Mesendoderm (in vitro differentiated cells): ENCODE results near the gene CYSRT1.
A peak's percentile ranks its signal among the peaks of the same experiment; 100 is the strongest.

Experiments used
- DNase-seq: peaks from one replicate; pipeline ENCODE4 v3.0.0; 2013
- H2AK5ac ChIP-seq: 2 replicates; pipeline ENCODE4 v1.6.1; 2013; ENCODE audit warnings: low read length, inconsistent platforms
- H2BK120ac ChIP-seq: 2 replicates; pipeline ENCODE4 v1.6.1; 2013; ENCODE audit warnings: low read depth, mild to moderate bottlenecking, low read length, moderate library complexity, mixed read lengths
- H2BK15ac ChIP-seq: replicated peaks from 2 replicates; pipeline ENCODE4 v1.6.1; 2013; ENCODE audit warnings: low read depth, mild to moderate bottlenecking, moderate library complexity
- H2BK5ac ChIP-seq: 2 replicates; pipeline ENCODE4 v1.6.1; 2013; ENCODE audit warnings: low read length, inconsistent platforms
- H3K18ac ChIP-seq: 2 replicates; pipeline ENCODE4 v1.6.1; 2013; ENCODE audit warnings: mild to moderate bottlenecking, low read length, mixed read lengths
- H3K23ac ChIP-seq: one replicate; pipeline ENCODE4 v1.6.1; 2013; ENCODE audit warnings: low read length
- H3K27ac ChIP-seq: 2 replicates; pipeline ENCODE4 v1.5.1; 2013; ENCODE audit warnings: low read depth, mild to moderate bottlenecking, inconsistent platforms, low read length, moderate library complexity
- H3K27me3 ChIP-seq: 2 replicates; pipeline ENCODE4 v1.6.1; 2013; ENCODE audit warnings: low read length, control low read depth, mild to moderate bottlenecking, inconsistent platforms; ENCODE audit not compliant: insufficient read depth, poor library complexity
- H3K36me3 ChIP-seq: 2 replicates; pipeline ENCODE4 v1.6.1; 2013; ENCODE audit warnings: low read length, inconsistent platforms; ENCODE audit not compliant: control insufficient read depth, insufficient read depth
- H3K4ac ChIP-seq: one replicate; pipeline ENCODE4 v1.6.1; 2013; ENCODE audit warnings: low read depth, mild to moderate bottlenecking, low read length, moderate library complexity
- H3K4me1 ChIP-seq: 2 replicates; pipeline ENCODE4 v1.6.1; 2013; ENCODE audit warnings: low read depth, low read length, inconsistent platforms; ENCODE audit not compliant: control insufficient read depth
- H3K4me2 ChIP-seq: 2 replicates; pipeline ENCODE4 v1.6.1; 2013; ENCODE audit warnings: low read length
- H3K4me3 ChIP-seq: 2 replicates; pipeline ENCODE4 v1.5.1; 2013; ENCODE audit warnings: mild to moderate bottlenecking, low read length
- H3K56ac ChIP-seq: one replicate; pipeline ENCODE4 v1.6.1; 2013; ENCODE audit warnings: low read length
- H3K79me1 ChIP-seq: 2 replicates; pipeline ENCODE4 v1.6.1; 2013; ENCODE audit warnings: low read length, inconsistent platforms
- H3K79me2 ChIP-seq: 2 replicates; pipeline ENCODE4 v1.6.1; 2013; ENCODE audit warnings: mild to moderate bottlenecking, low read length; ENCODE audit not compliant: control insufficient read depth, insufficient read depth
- H3K9ac ChIP-seq: 2 replicates; pipeline ENCODE4 v1.6.1; 2013; ENCODE audit warnings: low read length, inconsistent platforms
- H4K5ac ChIP-seq: one replicate; pipeline ENCODE4 v1.6.1; 2013; ENCODE audit warnings: low read length
- H4K8ac ChIP-seq: one replicate; pipeline ENCODE4 v1.6.1; 2013; ENCODE audit warnings: low read depth, mild to moderate bottlenecking, control low read depth, low read length, moderate library complexity
- WGBS: extraction: QIAGEN DNeasy Blood & Tissue Kit; methylation state at CpG from one replicate; pipeline ENCODE4 v1.1.7; 2013; ENCODE audit warnings: low lambda C conversion rate, missing lambda C conversion rate; ENCODE audit not compliant: insufficient coverage; ENCODE audit errors: extremely low coverage; 5-methylcytosine and 5-hydroxymethylcytosine counted together

The CYSRT1 gene

DNA sequence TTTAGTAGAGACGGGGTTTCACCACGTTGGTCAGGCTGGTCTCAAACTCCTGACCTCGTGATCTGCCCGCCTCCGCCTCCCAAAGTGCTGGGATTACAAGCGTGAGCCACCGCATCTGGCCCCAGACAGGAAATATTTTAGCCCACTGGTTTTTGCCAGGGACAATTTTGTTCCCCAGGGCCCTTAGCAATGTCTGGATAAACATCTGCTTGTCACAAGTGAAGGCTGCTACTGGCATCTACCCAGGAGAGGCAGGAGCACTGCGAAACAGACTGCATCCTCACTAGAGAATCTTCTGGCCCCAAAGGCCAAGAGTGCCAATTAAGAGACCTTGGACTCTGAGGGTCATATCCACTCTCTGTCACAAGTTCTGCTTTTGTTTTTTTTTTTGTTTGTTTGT, 22.0 kb upstream of the CYSRT1 start:
- H3K4me2 ChIP-seq = no peak overlapping the region
- no peak overlapping the region for H4K5ac ChIP-seq
- no peak overlapping the region for H3K27ac ChIP-seq
- H2AK5ac ChIP-seq = no peak overlapping the region
- no peak overlapping the region for H3K23ac ChIP-seq
- no peak overlapping the region for H3K4me3 ChIP-seq
- no peak overlapping the region for H2BK120ac ChIP-seq
- peaks cover 6% of the 10 kb centered on the region for H3K4me1 ChIP-seq
- no peak overlapping the region for H2BK5ac ChIP-seq
- H2BK15ac ChIP-seq = no peak overlapping the region
- peaks cover 42% of the 10 kb centered on the region for H3K79me1 ChIP-seq
- H3K27me3 ChIP-seq = no peaks in the 10 kb centered on the region
- H3K4ac ChIP-seq = no peak overlapping the region
- H3K79me2 ChIP-seq = peaks cover 33% of the 10 kb centered on the region
- H3K9ac ChIP-seq = no peak overlapping the region
- no CpG with 5 or more reads among the region's 8 CpGs for WGBS
- no peak overlapping the region for H3K56ac ChIP-seq
- no peak overlapping the region for H3K18ac ChIP-seq
- H4K8ac ChIP-seq = no peak overlapping the region
- DNase-seq = no peak
- H3K36me3 ChIP-seq = peaks cover 3% of the 10 kb centered on the region

DNA sequence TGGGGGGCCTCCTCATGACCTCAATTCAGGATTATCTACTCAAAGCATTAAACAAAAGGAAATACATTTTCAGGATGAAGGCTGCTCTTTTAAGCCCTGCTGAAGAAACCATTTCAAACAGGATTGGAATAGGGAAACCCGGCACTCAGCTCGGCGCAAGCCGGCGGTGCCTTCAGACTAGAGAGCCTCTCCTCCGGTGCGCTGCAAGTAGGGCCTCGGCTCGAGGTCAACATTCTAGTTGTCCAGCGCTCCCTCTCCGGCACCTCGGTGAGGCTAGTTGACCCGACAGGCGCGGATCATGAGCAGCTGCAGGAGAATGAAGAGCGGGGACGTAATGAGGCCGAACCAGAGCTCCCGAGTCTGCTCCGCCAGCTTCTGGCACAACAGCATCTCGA, 20.2 kb upstream of the CYSRT1 start:
- Histone ChIP-seq H2AK5ac (no peak overlapping the region), H3K79me1 (peaks cover 35% of the 10 kb centered on the region), H4K5ac (no peak overlapping the region), H3K23ac (no peak overlapping the region), H3K4me3 (peak overlapping the region; percentile 87), H2BK15ac (no peak overlapping the region), H3K27me3 (no peaks in the 10 kb centered on the region), H3K36me3 (peaks cover 3% of the 10 kb centered on the region), H3K27ac (no peak overlapping the region), H3K9ac (peak overlapping the region; percentile 96), H2BK5ac (no peak overlapping the region), H3K4ac (no peak overlapping the region), H3K56ac (peak overlapping the region; percentile 96), H2BK120ac (no peak overlapping the region), H3K18ac (no peak overlapping the region), H3K79me2 (peaks cover 31% of the 10 kb centered on the region), H3K4me1 (peaks cover 6% of the 10 kb centered on the region), H3K4me2 (peak overlapping the region; percentile 88), H4K8ac (no peak overlapping the region)
- DNase-seq = no peak
- WGBS = no CpG with 5 or more reads among the region's 21 CpGs

DNA sequence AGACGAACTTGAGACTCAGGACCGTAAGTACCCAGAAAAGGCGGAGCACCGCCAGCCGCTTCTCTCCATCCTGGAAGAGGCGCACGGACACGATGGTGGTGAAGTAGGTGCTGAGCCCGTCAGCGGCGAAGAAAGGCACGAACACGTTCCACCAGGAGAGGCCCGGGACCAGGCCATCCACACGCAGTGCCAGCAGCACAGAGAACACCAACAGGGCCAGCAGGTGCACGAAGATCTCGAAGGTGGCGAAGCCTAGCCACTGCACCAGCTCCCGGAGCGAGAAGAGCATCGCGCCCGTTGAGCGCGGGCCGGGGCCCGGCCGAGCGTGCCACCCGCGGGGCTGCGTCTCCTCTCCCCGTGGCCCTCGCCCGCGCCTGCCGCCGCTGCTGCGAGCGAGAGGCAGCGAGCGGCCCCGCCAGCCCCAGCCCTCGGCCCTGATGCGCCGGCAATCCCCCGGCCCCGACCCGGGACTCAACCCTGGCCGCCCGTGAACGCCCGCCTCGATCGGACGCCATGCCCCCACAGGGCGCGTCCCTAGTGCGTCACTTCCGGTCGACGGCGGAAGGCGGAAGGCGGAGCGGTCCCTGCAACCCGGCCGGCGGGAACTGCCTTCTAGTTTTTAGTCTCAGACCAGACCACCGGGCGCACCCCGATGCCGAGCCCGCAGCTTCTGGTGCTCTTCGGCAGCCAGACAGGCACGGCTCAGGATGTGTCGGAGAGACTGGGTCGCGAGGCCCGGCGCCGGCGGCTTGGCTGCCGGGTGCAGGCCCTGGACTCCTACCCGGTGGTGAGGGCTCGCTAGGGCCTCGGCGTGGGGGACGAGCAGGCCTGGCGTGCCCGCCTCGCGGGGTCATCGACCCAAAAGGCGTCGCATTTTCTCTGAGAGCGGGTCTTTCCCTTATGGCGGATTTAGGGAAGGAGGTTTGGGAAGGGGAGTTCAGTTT, 19.6 kb upstream of the CYSRT1 start, which contains the start of the genes NDOR1 and TMEM203:
NDOR1 (plus strand) TSS at position 575 of the 944 bp plus-strand sequence; CDS start at position 653, 78 bp downstream.
TMEM203 (minus strand) TSS at position 523 of the 944 bp plus-strand sequence; CDS start at position 289, 234 bp downstream.
- Histone ChIP-seq H3K18ac (peak within 1 kb of the TSS; percentile 63), H3K79me2 (peaks cover 31% of the 10 kb centered on the region)

DNA sequence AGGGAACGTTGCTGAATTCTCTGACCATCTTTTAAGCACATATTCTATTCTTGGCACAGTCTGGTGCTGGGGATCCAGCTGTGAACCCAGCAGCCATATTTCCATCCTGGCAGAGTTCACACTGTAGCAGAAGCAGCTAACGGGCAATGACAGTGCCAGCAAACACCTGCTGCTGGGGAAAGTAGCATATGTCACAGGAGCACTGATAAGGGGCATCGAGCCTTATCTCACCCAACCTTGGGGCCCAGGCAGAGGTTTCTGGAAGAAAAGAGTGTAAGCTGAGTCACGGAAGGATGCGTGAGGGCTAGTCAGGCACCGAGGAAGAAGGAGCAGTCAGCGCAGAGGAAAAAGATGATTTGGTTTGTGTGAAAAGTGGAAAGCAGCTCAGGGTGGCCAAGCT, 18.4 kb upstream of the CYSRT1 start:
- no peaks in the 10 kb centered on the region for H3K27me3 ChIP-seq
- peak overlapping the region; percentile 46 for H3K56ac ChIP-seq
- H3K18ac ChIP-seq = no peak overlapping the region
- H2BK120ac ChIP-seq = no peak overlapping the region
- no peak overlapping the region for H3K4me2 ChIP-seq
- peaks cover 3% of the 10 kb centered on the region for H3K36me3 ChIP-seq
- H3K27ac ChIP-seq = no peak overlapping the region
- H2BK15ac ChIP-seq = no peak overlapping the region
- no peak overlapping the region for H2BK5ac ChIP-seq
- H3K23ac ChIP-seq = no peak overlapping the region
- peaks cover 34% of the 10 kb centered on the region for H3K79me1 ChIP-seq
- peaks cover 31% of the 10 kb centered on the region for H3K79me2 ChIP-seq
- no peak for DNase-seq
- no peak overlapping the region for H4K8ac ChIP-seq
- H3K4me3 ChIP-seq = no peak overlapping the region
- H4K5ac ChIP-seq = no peak overlapping the region
- WGBS = no CpG with 5 or more reads among the region's 7 CpGs
- H3K9ac ChIP-seq = peak overlapping the region; percentile 96
- H3K4ac ChIP-seq = no peak overlapping the region
- H3K4me1 ChIP-seq = peaks cover 6% of the 10 kb centered on the region
- H2AK5ac ChIP-seq = no peak overlapping the region

More for the DNA sequence above, 19.6 kb upstream of the CYSRT1 start, which contains the start of the genes NDOR1 and TMEM203:
- peaks cover 6% of the 10 kb centered on the region for H3K4me1 ChIP-seq
- peak within 1 kb of the TSS; percentile 33 for H3K27ac ChIP-seq
- DNase-seq = peak; percentile 91
- H3K4me3 ChIP-seq = peak within 1 kb of the TSS; percentile 98
- no peak within 1 kb of the TSS for H2BK120ac ChIP-seq
- peak within 1 kb of the TSS; percentile 96 for H3K9ac ChIP-seq
- peak within 1 kb of the TSS; percentile 98 for H3K56ac ChIP-seq
- peaks cover 35% of the 10 kb centered on the region for H3K79me1 ChIP-seq
- no peak within 1 kb of the TSS for H3K23ac ChIP-seq
- no peak within 1 kb of the TSS for H4K5ac ChIP-seq
- H4K8ac ChIP-seq = no peak within 1 kb of the TSS
- no peaks in the 10 kb centered on the region for H3K27me3 ChIP-seq
- H3K4me2 ChIP-seq = peak within 1 kb of the TSS; percentile 88
- no peak within 1 kb of the TSS for H2BK5ac ChIP-seq
- H2BK15ac ChIP-seq = no peak within 1 kb of the TSS
- H3K4ac ChIP-seq = peak within 1 kb of the TSS; percentile 82
- no CpG with 5 or more reads among the region's 98 CpGs for WGBS
- H2AK5ac ChIP-seq = peak within 1 kb of the TSS; percentile 38
- H3K36me3 ChIP-seq = peaks cover 3% of the 10 kb centered on the region

DNA sequence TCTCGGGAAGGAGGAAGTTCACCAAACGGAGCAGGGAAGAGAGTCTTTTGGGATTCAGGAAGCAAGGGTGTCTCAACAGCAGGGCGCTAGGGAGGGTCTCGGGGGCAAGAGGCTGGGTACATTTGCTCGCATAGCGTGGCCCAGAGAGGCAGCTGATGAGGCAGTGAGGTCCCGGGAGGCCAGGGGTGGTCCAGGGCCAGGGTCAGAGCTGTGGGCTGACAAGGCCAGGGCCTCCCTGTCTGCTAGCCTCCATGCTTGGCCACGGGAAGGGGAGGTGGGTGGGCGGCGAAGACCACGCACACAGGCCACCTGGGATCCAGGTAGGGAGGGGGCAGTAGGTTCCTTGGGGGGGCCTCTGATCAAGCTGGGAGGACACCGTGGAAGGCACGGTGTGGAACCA, 13.4 kb upstream of the CYSRT1 start:
- DNase-seq = no peak
- Histone ChIP-seq H4K5ac (no peak overlapping the region), H3K4me1 (no peaks in the 10 kb centered on the region), H3K79me2 (peaks cover 7% of the 10 kb centered on the region), H3K36me3 (peaks cover 4% of the 10 kb centered on the region), H3K4me2 (no peak overlapping the region), H3K27me3 (no peaks in the 10 kb centered on the region), H3K23ac (no peak overlapping the region), H2BK5ac (no peak overlapping the region), H2BK15ac (no peak overlapping the region), H3K56ac (no peak overlapping the region), H3K9ac (no peak overlapping the region), H2BK120ac (no peak overlapping the region), H3K79me1 (peaks cover 10% of the 10 kb centered on the region), H2AK5ac (no peak overlapping the region), H3K4ac (no peak overlapping the region), H3K18ac (no peak overlapping the region), H3K4me3 (no peak overlapping the region), H3K27ac (no peak overlapping the region), H4K8ac (no peak overlapping the region)
- WGBS = no CpG with 5 or more reads among the region's 13 CpGs
